Measurements from ENCODE around the gene FGF4.

DNA sequence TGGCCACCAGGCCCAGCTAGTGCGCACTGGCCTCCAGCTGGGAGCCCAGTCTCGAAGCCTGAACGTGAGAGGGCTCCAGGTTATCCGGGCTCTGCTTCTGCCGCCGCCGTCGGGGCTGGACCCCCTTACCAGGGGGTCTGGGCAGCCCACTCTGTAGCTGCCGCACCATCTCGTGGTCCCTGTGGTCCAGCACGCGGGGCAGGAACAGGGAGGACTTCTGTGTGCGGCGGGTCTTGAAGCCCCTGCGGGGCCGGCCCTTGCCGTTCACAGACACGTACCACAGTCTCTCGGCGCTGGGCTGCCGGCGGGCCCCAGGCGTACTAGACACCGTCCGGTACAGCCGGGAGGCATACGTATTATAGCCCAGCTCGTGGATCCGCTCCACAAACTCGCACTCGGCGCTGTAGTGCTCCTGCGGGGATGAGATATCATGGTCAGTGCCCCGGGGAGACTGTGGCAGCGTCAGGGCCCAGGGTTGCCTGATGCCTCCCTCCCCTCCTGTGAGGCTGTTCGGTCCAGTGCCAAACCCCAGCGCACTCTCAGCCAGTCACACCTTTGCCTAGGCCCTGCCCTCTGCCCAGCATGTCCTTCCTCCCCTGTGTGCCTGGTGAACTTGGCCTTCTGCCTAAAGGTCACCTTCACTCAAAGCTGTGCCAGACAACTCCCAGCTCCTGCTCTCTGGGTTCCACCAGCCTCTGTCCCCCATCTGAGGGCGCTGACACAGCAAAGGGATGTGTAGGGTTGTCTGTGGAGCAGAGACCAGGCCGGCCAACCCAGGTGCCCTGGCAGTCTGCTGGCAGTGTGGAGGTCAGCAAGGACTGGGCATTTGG is 35.4 kb upstream of the FGF4 start:
- TF ChIP-seq POLR2AphosphoS5 (IDR thresholded peaks at IDR 0.05): no peak
- TF ChIP-seq, protein P1, sequence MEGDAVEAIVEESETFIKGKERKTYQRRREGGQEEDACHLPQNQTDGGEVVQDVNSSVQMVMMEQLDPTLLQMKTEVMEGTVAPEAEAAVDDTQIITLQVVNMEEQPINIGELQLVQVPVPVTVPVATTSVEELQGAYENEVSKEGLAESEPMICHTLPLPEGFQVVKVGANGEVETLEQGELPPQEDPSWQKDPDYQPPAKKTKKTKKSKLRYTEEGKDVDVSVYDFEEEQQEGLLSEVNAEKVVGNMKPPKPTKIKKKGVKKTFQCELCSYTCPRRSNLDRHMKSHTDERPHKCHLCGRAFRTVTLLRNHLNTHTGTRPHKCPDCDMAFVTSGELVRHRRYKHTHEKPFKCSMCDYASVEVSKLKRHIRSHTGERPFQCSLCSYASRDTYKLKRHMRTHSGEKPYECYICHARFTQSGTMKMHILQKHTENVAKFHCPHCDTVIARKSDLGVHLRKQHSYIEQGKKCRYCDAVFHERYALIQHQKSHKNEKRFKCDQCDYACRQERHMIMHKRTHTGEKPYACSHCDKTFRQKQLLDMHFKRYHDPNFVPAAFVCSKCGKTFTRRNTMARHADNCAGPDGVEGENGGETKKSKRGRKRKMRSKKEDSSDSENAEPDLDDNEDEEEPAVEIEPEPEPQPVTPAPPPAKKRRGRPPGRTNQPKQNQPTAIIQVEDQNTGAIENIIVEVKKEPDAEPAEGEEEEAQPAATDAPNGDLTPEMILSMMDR (IDR thresholded peaks at IDR 0.05): no peak
- no peak for TF ChIP-seq POLR2A (IDR thresholded peaks at IDR 0.05; ENCODE audit: low read depth)
- no peak for TF ChIP-seq EP300 (IDR thresholded peaks at IDR 0.05)

Data from esophagus muscularis mucosa (tissue), 4 donors.